Measurements from ENCODE around the gene PRKD2. TPM values are rescaled to one million over a fixed set of nuclear protein-coding genes. Genes with fewer than 3 reads are reported as not detected.

Gene PRKD2
- total RNA-seq, 1 experiment from 2014 or later: 45.4 TPM

- H3K27me3 Mint-ChIP-seq (ENCODE audit: insufficient read depth, unreplicated experiment): no peaks in the 10 kb centered on the region
- H3K4me1 Mint-ChIP-seq (ENCODE audit: low read depth, unreplicated experiment): peaks cover 19% of the 10 kb centered on the region
- H3K36me3 Mint-ChIP-seq (ENCODE audit: insufficient read depth, unreplicated experiment): peaks cover 77% of the 10 kb centered on the region
- TF ChIP-seq CTCF (IDR thresholded peaks at IDR 0.05; ENCODE audit: insufficient read depth in 1 of 2, low read depth in 1 of 2, low read length in 1 of 2, severe bottlenecking in 1 of 2, unreplicated experiment in 1 of 2): no peak
- ChIA-PET CTCF (no interaction called here), POLR2A (interaction anchor here (0.6 kb wide), 1 partner anchor 45 kb away, joined by 9 read pairs; no protein-coding TSS in a partner anchor)
- H3K27ac Mint-ChIP-seq (ENCODE audit: unreplicated experiment): no peak overlapping the region
- H3K9me3 Mint-ChIP-seq (ENCODE audit: unreplicated experiment): no peaks in the 10 kb centered on the region
- Histone ChIP-seq H3K9me3 (no peaks in the 10 kb centered on the region), H3K4me1 (peaks cover 9% of the 10 kb centered on the region), H3K36me3 (ENCODE audit: control insufficient read depth, insufficient read depth, low read length) (peaks cover 7% of the 10 kb centered on the region), H3K4me3 (ENCODE audit: low read depth, low read length) (no peak overlapping the region), H3K27me3 (replicated peaks; ENCODE audit: control insufficient read depth, insufficient read depth, low read length) (no peaks in the 10 kb centered on the region)
- BruUV-seq (replicated peaks): no TSS peak
- intact Hi-C loops (cut with micrococcal nuclease; ENCODE audit: unreplicated experiment): no loop called here
- no peak for DNase-seq
- H3K4me3 Mint-ChIP-seq (ENCODE audit: unreplicated experiment): no peak overlapping the region
These were observed 6.1 kb upstream of the PRKD2 start for GRCh38 chr19:46723023-46723461.

GRCh38 chr19:46722421-46723022 lies 5.6 kb upstream of the PRKD2 start:
- peaks cover 77% of the 10 kb centered on the region for H3K36me3 Mint-ChIP-seq (ENCODE audit: insufficient read depth, unreplicated experiment)

GRCh38 chr19:46722004-46722380 lies 5.1 kb upstream of the PRKD2 start:
- DNase-seq: peak in 1 of 2 experiments; percentile 37
- intact Hi-C loops (cut with micrococcal nuclease; ENCODE audit: unreplicated experiment): no loop called here

More at GRCh38 chr19:46722421-46723022, 5.6 kb upstream of the PRKD2 start:
- peaks cover 5% of the 10 kb centered on the region for H3K36me3 ChIP-seq (ENCODE audit: control insufficient read depth, insufficient read depth, low read length)
- no peak overlapping the region for H3K4me3 ChIP-seq (ENCODE audit: low read depth, low read length)
- H3K4me1 ChIP-seq: peaks cover 13% of the 10 kb centered on the region
- intact Hi-C loops (cut with micrococcal nuclease; ENCODE audit: unreplicated experiment): no loop called here
- Mint-ChIP-seq H3K27me3 (ENCODE audit: insufficient read depth, unreplicated experiment) (no peaks in the 10 kb centered on the region), H3K9me3 (ENCODE audit: unreplicated experiment) (no peaks in the 10 kb centered on the region), H3K27ac (ENCODE audit: unreplicated experiment) (peak overlapping the region; percentile 56), H3K4me1 (ENCODE audit: low read depth, unreplicated experiment) (peaks cover 21% of the 10 kb centered on the region), H3K4me3 (ENCODE audit: unreplicated experiment) (no peak overlapping the region)
- ChIA-PET CTCF (no interaction called here), POLR2A (interaction anchor here (0.6 kb wide), 1 partner anchor 45 kb away, joined by 9 read pairs; no protein-coding TSS in a partner anchor)
- BruUV-seq (replicated peaks): no TSS peak
- no peak for DNase-seq
- TF ChIP-seq CTCF (IDR thresholded peaks at IDR 0.05; ENCODE audit: insufficient read depth in 1 of 2, low read depth in 1 of 2, low read length in 1 of 2, severe bottlenecking in 1 of 2, unreplicated experiment in 1 of 2): no peak
- no peaks in the 10 kb centered on the region for H3K9me3 ChIP-seq
- H3K27me3 ChIP-seq (replicated peaks; ENCODE audit: control insufficient read depth, insufficient read depth, low read length): no peaks in the 10 kb centered on the region

More at GRCh38 chr19:46722004-46722380, 5.1 kb upstream of the PRKD2 start:
- no peaks in the 10 kb centered on the region for H3K27me3 ChIP-seq (replicated peaks; ENCODE audit: control insufficient read depth, insufficient read depth, low read length)
- peaks cover 77% of the 10 kb centered on the region for H3K36me3 Mint-ChIP-seq (ENCODE audit: insufficient read depth, unreplicated experiment)
- POLR2A ChIA-PET: no interaction called here
- no peaks in the 10 kb centered on the region for H3K27me3 Mint-ChIP-seq (ENCODE audit: insufficient read depth, unreplicated experiment)
- no peak overlapping the region for H3K4me3 Mint-ChIP-seq (ENCODE audit: unreplicated experiment)
- CTCF ChIA-PET: interaction anchor here (0.7 kb wide), 1 partner anchor 11 kb away, joined by 3 read pairs; no protein-coding TSS in a partner anchor
- no peak overlapping the region for H3K4me3 ChIP-seq (ENCODE audit: low read depth, low read length)
- H3K4me1 Mint-ChIP-seq (ENCODE audit: low read depth, unreplicated experiment): peaks cover 17% of the 10 kb centered on the region
- no TSS peak for BruUV-seq (replicated peaks)
- H3K4me1 ChIP-seq: peaks cover 13% of the 10 kb centered on the region
- peak overlapping the region; percentile 56 for H3K27ac Mint-ChIP-seq (ENCODE audit: unreplicated experiment)
- no peak for TF ChIP-seq CTCF (IDR thresholded peaks at IDR 0.05; ENCODE audit: insufficient read depth in 1 of 2, low read depth in 1 of 2, low read length in 1 of 2, severe bottlenecking in 1 of 2, unreplicated experiment in 1 of 2)
- H3K9me3 ChIP-seq: no peaks in the 10 kb centered on the region
- H3K9me3 Mint-ChIP-seq (ENCODE audit: unreplicated experiment): no peaks in the 10 kb centered on the region
- H3K36me3 ChIP-seq (ENCODE audit: control insufficient read depth, insufficient read depth, low read length): peaks cover 5% of the 10 kb centered on the region
